ENCODE data around the gene ROCK2.

DNA sequence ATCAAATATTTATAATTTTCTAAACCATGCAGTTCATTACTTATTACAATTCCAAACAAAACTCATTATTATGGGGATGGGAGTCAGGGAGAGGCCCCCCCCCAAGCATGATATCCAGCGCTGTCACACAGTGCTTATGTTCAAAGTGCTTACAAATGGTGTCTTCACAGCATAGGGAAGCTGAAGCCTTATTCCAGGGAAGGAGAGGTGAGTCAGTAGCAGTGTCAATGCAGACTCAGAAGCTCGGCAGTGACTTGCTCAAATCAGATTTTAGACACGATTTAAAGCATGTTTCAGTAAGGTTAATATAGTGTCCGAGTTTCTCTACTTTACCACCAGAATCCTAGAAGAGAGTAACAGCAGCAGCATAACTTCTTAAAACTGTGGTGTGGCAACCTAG, 164.5 kb downstream of the ROCK2 start:
- TF ChIP-seq CTCF (conservative IDR thresholded peaks at IDR 0.05; ENCODE audit: low read depth, low read length), result no peak
- TF ChIP-seq EZH2 (IDR thresholded peaks at IDR 0.05; ENCODE audit: borderline replicate concordance, low read depth, low read length, poor library complexity, severe bottlenecking), result no peak

Data from A673 (cell line).